NCI-H82 treated with DMSO at 0.1 percent for 48 hours (cell line): ENCODE measurements around the gene IGSF11.

Experiments used
- DNase-seq: peaks from one replicate; lab custom pipeline; 2025; ENCODE audit not compliant: unreplicated experiment; lab: John Stamatoyannopoulos, UW

IGSF11 gene

GRCh38 chr3:118955914-118956556 lies 78.6 kb downstream of the IGSF11 start:
- no peak for DNase-seq

- DNase-seq = no peak
Observed at GRCh38 chr3:118951089-118951488, 83.6 kb downstream of the IGSF11 start.

DNA sequence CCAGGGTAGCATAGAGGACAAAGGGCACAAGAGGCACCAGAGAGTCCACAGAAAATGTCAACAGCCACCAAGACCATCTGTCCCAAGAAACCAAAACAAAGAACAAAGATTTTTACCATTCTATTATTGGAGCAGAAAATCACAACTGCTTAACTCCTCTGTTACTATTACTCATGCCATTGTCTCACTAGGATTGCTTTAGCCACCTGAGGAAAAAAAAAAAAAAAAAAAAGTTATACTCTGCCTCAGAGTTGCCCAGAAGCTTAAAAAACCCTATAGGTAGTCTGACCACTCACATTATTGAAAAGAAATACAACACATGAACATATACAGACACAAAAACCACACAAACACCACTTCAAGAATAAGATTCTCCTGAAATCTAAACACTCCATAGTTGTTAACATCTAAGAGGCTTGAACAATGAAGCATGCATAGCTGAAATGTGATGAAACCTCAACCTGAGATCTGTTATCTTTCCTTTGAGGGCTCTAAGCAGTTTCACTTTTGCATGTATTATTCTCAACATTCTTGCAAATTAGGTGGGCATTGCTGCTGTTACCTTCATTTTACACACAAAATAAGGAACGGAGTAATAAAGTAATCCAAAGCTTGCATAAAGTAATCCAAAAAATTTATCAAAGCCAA lies 85.4 kb downstream of the IGSF11 start:
- DNase-seq = no peak

GRCh38 chr3:118948146-118948545 lies 86.5 kb downstream of the IGSF11 start:
- DNase-seq = no peak

GRCh38 chr3:118946449-118946848 lies 88.2 kb downstream of the IGSF11 start:
- DNase-seq = peak; percentile 83

DNA sequence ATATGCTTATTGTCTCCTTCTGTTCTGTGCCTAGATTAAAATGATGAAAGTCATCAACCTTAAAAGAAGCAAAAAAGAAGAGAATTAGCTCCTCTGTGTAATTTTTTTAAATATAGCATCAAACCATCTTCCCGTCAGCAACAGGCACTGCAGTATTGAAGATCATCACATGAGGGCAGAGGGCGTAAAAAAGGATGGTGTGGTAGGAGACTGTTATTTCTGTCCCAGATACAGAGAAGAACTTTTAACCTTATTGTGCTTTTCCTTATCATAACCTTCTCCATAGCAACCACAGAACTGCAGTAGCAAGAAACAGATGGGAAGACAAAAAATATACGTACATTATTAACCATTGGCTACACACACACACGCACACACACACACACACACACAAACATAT lies 88.8 kb downstream of the IGSF11 start:
- peak; percentile 69 for DNase-seq

DNA sequence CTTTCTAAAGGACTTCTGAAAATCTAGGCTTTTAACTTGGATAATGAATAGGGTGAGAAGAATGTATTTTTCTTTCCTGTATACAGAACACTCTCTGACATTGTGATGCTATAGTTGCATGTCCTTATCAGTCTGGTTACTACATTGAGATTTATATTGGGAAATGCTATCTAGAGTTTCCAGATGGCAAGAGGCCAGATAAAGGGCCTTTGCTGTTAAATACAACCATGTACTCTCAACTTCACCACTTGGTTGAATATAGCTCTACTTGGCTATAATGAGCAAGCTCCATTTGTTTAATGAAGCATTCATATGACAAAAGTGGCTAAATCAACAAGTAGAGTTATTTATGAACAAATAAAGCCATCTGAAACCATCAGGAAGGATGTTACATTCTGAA lies 91.0 kb downstream of the IGSF11 start:
- DNase-seq = no peak

DNA sequence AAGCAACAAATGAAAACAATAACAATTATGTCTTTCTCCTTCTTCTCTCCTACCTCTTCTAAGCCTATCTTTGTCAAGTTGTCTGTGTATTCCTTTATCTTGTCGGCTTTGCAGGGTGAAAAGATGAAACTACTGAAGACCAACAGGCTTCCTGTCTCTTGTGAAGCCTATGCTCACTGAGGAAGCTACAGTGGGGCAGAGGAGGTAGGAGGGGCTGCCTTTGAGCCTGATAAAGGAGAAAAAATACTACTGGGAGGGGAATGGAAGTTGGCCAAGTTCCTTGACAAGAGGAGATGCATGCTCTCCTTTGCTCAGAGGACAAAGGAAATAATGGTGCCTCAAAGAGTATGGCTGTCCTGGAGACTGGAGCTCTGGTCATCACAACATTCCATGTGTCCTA lies 92.0 kb downstream of the IGSF11 start:
- DNase-seq = no peak

DNA sequence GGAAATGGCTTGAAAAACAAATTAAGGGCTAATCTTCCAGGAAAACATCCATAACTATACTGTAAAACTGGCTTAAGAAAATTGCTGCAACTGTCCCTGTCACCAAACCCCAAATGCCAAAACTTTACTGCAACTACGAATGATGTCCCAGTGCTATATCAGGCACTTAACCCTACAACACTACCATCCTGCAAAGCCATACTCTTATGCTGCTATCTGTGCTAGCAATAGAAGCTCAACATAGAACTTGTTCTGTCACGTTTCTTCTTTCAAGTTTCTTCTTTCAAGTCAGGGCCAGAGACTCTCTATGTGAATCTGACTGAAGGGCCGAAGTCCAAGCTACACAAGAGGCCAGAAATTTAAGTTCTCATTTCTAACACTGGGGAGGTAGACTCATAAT lies 92.5 kb downstream of the IGSF11 start:
- DNase-seq = no peak

DNA sequence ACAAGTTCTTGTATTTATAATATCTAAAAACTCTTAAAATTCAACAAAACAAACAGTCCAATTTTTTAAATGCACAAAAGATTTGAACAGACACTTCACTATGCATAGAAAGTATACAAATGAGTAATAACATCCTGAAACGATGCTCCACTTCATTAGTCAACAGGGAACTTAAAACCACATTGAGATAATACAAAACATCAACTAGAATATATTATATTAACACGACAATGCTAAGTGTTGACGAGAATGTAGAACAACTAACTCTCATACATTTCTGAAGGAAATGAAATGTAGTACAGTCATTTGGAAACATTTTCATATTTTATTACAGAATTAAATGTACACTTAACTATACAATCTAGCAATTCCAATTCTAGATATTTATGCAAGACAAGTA lies 93.4 kb downstream of the IGSF11 start:
- no peak for DNase-seq

GRCh38 chr3:118938183-118938961 lies 96.3 kb downstream of the IGSF11 start:
- DNase-seq = no peak

DNA sequence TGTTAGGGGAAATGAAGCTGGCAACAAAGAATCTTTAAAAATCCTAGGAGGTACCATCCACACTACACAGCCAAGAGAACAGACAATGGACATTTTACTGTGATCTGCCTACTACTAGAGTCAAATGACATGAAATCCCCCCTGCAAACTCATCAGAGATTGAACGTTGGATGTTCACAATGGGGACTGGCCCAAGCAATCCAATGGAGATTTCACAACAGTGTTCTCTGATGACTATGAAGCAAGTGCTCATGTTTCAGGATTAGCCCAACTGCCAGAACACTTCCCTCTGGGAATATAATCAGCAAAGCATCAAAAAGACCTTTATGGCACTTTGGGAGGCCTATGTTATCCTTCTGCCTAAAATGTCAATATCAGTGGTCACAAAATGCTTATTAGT lies 97.8 kb downstream of the IGSF11 start:
- peak; percentile 57 for DNase-seq

GRCh38 chr3:118932822-118933558 lies 101.7 kb downstream of the IGSF11 start:
- DNase-seq = no peak

- no peak for DNase-seq
Observed at GRCh38 chr3:118931996-118932395, 102.7 kb downstream of the IGSF11 start.

DNA sequence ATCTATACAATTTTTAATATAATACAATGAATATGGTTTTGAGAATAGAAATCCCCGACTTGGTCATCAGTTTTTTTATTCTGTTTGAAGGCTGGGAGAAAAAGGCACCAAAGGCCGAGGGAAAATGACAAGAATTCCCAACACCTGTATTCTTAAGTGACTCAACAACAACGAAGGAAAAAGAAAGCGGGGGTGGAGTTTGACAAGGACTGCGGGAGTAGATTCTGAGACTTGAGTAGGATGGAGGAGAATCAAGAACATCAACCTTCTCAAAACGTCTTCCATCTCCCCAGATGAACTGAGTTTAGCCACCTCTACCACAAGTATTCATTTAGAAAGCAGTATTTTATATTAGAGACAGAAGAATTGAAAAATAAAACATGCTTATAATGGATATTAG lies 107.2 kb downstream of the IGSF11 start:
- DNase-seq = no peak

GRCh38 chr3:118912188-118912587 lies 122.5 kb downstream of the IGSF11 start:
- no peak for DNase-seq

GRCh38 chr3:118910332-118910731 lies 124.3 kb downstream of the IGSF11 start:
- no peak for DNase-seq

DNA sequence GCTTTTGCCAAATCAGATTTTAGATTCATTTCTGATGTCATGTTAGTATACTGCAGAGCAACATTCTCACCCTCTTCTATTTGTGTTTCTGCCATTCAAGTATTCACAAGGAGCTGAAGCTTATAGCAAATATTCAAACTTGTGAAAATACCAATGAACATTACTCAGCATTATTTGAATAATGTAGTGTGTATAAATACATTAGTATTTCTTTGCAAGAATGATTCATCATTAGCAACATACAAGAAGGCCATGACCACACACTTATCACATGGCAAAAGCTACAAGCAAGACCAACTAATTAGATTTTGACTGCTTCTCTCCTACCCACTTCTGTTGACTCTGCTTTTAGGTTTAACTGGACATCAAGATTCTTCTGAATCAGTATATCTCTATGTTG lies 124.9 kb downstream of the IGSF11 start:
- DNase-seq = no peak

- DNase-seq = no peak
Observed at GRCh38 chr3:118907909-118908308, 126.7 kb downstream of the IGSF11 start.

- DNase-seq = no peak
Observed at GRCh38 chr3:118900737-118901525, 133.7 kb downstream of the IGSF11 start.

DNA sequence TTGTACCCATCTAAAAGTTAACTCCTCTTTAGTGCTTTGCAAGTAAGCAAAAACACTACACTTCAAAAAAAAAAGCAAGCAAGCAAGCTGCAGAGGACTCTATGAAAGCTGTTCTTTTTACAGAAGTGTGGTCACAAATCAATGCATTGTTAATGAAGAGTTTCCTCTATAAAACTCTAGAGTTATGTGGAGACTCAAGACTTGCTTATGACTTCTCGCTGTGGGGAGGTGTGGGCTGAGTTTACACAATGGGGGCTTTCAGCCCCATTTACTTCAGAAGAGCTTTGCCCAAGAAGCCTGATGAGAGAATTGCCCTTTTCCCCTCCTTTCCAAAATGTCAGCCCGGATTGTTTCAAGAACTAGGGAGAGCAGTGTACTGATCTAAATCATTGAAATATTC lies 144.4 kb downstream of the IGSF11 start:
- no peak for DNase-seq
